HepG2 (cell line): ENCODE data around the gene TBCCD1. TPM values are rescaled to one million over a fixed set of nuclear protein-coding genes. Genes with fewer than 3 reads are reported as not detected.

Experiments
- GATAD1 ChIP-seq: IDR thresholded peaks from 2 replicates; pipeline ENCODE4 v1.6.1; 2016; ENCODE audit warnings: missing genetic modification reagents, missing compliant biosample characterization
- GATAD2A ChIP-seq: IDR thresholded peaks from 2 replicates; pipeline ENCODE4 v1.6.1; 2016
- GFI1 ChIP-seq: sonication (generic); formaldehyde crosslinking; IDR thresholded peaks from 2 replicates; pipeline ENCODE4 v1.5.0; 2020; ENCODE audit warnings: missing genetic modification reagents, mild to moderate bottlenecking, borderline replicate concordance
- HMGA1 ChIP-seq: sonication (generic); formaldehyde crosslinking; conservative IDR thresholded peaks from 2 replicates; pipeline ENCODE4 v1.4.0; 2020; ENCODE audit warnings: missing genetic modification reagents
- HNF4G ChIP-seq, 2 experiments: sonication (generic) in 1 of 2; formaldehyde crosslinking in 1 of 2; IDR thresholded peaks; 2 replicates each; pipeline versions ENCODE4 v1.4.0 to v1.6.1; 2011 to 2020; ENCODE audit warnings: borderline replicate concordance in 2 of 2, low read depth in 2 of 2, mild to moderate bottlenecking in 2 of 2, low read length in 1 of 2, missing genetic modification reagents in 1 of 2, moderate library complexity in 1 of 2
- JUNB ChIP-seq: sonication (generic); formaldehyde crosslinking; IDR thresholded peaks from 2 replicates; pipeline ENCODE4 v1.8.0; 2022; ENCODE audit warnings: missing genetic modification reagents, mild to moderate bottlenecking, borderline replicate concordance
- RARA ChIP-seq: IDR thresholded peaks from 2 replicates; pipeline ENCODE4 v1.6.1; 2016; ENCODE audit warnings: missing genetic modification reagents, missing compliant biosample characterization
- SIN3A ChIP-seq: IDR thresholded peaks from 2 replicates; pipeline ENCODE4 v1.6.1; 2011; ENCODE audit warnings: low read depth, mild to moderate bottlenecking, control low read depth, low read length, borderline replicate concordance
- SOX6 ChIP-seq, 2 experiments: fragments of 450-650 bp in 1 of 2; sonication (generic) in 1 of 2; formaldehyde crosslinking in 1 of 2; IDR thresholded peaks; 2 replicates each; pipeline versions ENCODE4 v1.4.0 to v1.6.1; 2017 to 2020; ENCODE audit warnings: antibody characterized with exemption in 1 of 2, mild to moderate bottlenecking in 1 of 2, missing genetic modification reagents in 1 of 2
- SP4 ChIP-seq: sonication (generic); formaldehyde crosslinking; IDR thresholded peaks from 2 replicates; pipeline ENCODE4 v1.8.1; 2023; ENCODE audit warnings: mild to moderate bottlenecking, missing genetic modification reagents
- TGIF2 ChIP-seq: IDR thresholded peaks from 2 replicates; pipeline ENCODE4 v1.6.1; 2016; ENCODE audit warnings: control low read depth, missing compliant biosample characterization
- ZBTB2 ChIP-seq: sonication (generic); formaldehyde crosslinking; IDR thresholded peaks from 2 replicates; pipeline ENCODE4 v1.8.0; 2022; ENCODE audit warnings: low read depth, missing genetic modification reagents
- ZFP37 ChIP-seq: sonication (generic); formaldehyde crosslinking; IDR thresholded peaks from 2 replicates; pipeline ENCODE4 v1.4.0; 2020; ENCODE audit warnings: missing genetic modification reagents, borderline replicate concordance
- ZNF704 ChIP-seq: sonication (generic); formaldehyde crosslinking; IDR thresholded peaks from 2 replicates; pipeline ENCODE4 v1.8.1; 2023; ENCODE audit warnings: mild to moderate bottlenecking, inconsistent platforms, moderate library complexity, missing genetic modification reagents, borderline replicate concordance
- polyA plus RNA-seq, 8 experiments: library from polyadenylated mRNA; depleted of rRNA in 3 of 8; stranded (reverse) in 7 of 8; unstranded in 1 of 8; fragments of >200 nt; fragmentation: Illumina TruSeq in 4 of 8; extraction: Trizol in 4 of 8; gene quantifications; 2 replicates each; pipeline versions ENCODE4 v1.2.1 to v1.2.3, GENCODE V29; 2011 to 2016; ENCODE audit warnings: low read depth in 4 of 8, missing spikeins in 1 of 8, mixed read lengths in 1 of 8; ENCODE audit not compliant: insufficient read depth in 1 of 8
- total RNA-seq, 5 experiments: library from RNA; depleted of rRNA; stranded (reverse); fragments of >200 nt; fragmentation: Illumina TruSeq; extraction: Trizol; gene quantifications; 2 replicates each; pipeline ENCODE4 v1.2.3, GENCODE V29; 2016; ENCODE audit warnings: low read depth in 1 of 5
- TF ChIP-seq, protein P1 (sequence below): sonication (generic); formaldehyde crosslinking; IDR thresholded peaks from 2 replicates; pipeline ENCODE4 v1.5.1; 2020; ENCODE audit warnings: mild to moderate bottlenecking, missing genetic modification reagents, moderate library complexity
- TF ChIP-seq, protein P2 (sequence below), 2 experiments: fragments of 450-650 bp in 1 of 2; sonication (generic) in 1 of 2; formaldehyde crosslinking; IDR thresholded peaks; 2 replicates each; pipeline versions ENCODE4 v1.5.0 to v1.8.0; 2020 to 2022; ENCODE audit warnings: mild to moderate bottlenecking in 1 of 2, missing genetic modification reagents in 1 of 2
- TF ChIP-seq, protein P3 (sequence below): sonication (generic); formaldehyde crosslinking; IDR thresholded peaks from 2 replicates; pipeline ENCODE4 v1.5.0; 2020; ENCODE audit warnings: mild to moderate bottlenecking, missing genetic modification reagents
- TF ChIP-seq, protein P4 (sequence below): sonication (generic); formaldehyde crosslinking; IDR thresholded peaks from 2 replicates; pipeline ENCODE4 v1.8.0; 2022; ENCODE audit warnings: mild to moderate bottlenecking, missing genetic modification reagents; ENCODE audit not compliant: insufficient replicate concordance

Gene TBCCD1
- total and polyA plus RNA-seq, 2 of the 13 experiments (the other 11 are each of a cell fraction or from before 2014, with no cell fraction given): 13.6 to 16.2 TPM

DNA sequence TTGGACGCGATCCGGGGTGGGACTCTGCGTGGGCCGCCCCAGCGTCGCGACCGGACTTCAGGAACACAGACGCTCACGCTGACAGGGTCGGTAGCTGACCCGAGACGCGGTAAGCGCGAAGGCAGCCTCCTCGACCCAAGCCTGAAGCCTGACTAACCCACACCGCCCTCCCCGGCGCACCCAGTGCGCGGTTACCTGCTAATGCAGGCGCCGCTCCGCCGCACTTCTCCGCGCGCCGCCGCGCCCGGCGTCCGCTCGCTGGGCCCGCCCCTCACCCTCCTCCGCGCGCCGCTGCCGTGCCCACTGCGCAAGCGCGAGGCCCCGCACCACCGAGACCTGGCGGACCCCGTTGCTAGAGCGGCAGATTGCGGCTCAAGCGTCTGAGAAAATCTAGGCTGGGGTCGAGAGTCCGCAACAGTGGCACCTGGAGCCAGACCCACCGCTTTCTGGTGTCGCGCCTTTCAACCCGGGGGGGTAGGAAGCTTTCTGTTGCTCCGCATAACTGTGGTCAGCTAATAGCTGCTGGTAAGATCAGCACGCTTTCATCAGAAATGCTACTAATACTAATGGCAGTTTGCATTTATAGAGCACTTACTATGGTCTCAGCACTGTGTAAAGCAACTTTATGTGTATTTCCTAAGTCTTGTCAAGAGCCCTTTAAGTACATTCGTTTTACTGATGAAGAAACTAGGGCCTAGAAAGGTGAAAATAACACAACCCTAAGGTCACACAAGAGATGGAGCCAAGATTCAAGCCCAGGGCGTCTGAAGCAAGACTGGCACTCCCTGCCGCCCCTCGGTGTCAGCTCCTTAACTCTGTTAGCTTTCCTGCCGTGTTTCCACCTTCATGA, at the start of gene TBCCD1 (continued):
- TF ChIP-seq, protein P1, sequence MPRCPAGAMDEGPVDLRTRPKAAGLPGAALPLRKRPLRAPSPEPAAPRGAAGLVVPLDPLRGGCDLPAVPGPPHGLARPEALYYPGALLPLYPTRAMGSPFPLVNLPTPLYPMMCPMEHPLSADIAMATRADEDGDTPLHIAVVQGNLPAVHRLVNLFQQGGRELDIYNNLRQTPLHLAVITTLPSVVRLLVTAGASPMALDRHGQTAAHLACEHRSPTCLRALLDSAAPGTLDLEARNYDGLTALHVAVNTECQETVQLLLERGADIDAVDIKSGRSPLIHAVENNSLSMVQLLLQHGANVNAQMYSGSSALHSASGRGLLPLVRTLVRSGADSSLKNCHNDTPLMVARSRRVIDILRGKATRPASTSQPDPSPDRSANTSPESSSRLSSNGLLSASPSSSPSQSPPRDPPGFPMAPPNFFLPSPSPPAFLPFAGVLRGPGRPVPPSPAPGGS (CRISPR knock-in tag): peak; percentile 67; the same call in 1 of the 2 replicates
- TF ChIP-seq GFI1 (CRISPR knock-in tag) (peak; percentile 48; the same call in 1 of the 2 replicates), ZNF704 (peak; percentile 75), ZBTB2 (no peak), HMGA1 (CRISPR knock-in tag) (no peak), GATAD1 (peak; percentile 87), JUNB (CRISPR knock-in tag) (no peak), SOX6 (IDR thresholded peaks at IDR 0.05) (no peak), SOX6 (CRISPR knock-in tag; IDR thresholded peaks at IDR 0.05) (peak; percentile 68), RARA (CRISPR knock-in tag) (no peak), ZFP37 (CRISPR knock-in tag) (0 out of 2 replicates have a peak, but pooled peaks have one; percentile 34), TGIF2 (CRISPR knock-in tag) (no peak), SP4 (CRISPR knock-in tag) (0 out of 2 replicates have a peak, but pooled peaks have one; percentile 78), HNF4G (IDR thresholded peaks at IDR 0.05; ENCODE audit: borderline replicate concordance, low read depth, low read length) (peak; percentile 78), HNF4G (CRISPR knock-in tag; IDR thresholded peaks at IDR 0.05; ENCODE audit: borderline replicate concordance, low read depth) (peak; percentile 25; the same call in 1 of the 2 replicates), SIN3A (peak; percentile 91), GATAD2A (CRISPR knock-in tag) (peak; percentile 64)
- TF ChIP-seq, protein P2, sequence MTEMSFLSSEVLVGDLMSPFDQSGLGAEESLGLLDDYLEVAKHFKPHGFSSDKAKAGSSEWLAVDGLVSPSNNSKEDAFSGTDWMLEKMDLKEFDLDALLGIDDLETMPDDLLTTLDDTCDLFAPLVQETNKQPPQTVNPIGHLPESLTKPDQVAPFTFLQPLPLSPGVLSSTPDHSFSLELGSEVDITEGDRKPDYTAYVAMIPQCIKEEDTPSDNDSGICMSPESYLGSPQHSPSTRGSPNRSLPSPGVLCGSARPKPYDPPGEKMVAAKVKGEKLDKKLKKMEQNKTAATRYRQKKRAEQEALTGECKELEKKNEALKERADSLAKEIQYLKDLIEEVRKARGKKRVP (CRISPR knock-in tag; IDR thresholded peaks at IDR 0.05): no peak
- TF ChIP-seq, protein P3, sequence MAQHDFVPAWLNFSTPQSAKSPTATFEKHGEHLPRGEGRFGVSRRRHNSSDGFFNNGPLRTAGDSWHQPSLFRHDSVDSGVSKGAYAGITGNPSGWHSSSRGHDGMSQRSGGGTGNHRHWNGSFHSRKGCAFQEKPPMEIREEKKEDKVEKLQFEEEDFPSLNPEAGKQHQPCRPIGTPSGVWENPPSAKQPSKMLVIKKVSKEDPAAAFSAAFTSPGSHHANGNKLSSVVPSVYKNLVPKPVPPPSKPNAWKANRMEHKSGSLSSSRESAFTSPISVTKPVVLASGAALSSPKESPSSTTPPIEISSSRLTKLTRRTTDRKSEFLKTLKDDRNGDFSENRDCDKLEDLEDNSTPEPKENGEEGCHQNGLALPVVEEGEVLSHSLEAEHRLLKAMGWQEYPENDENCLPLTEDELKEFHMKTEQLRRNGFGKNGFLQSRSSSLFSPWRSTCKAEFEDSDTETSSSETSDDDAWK (CRISPR knock-in tag): no peak
- TF ChIP-seq, protein P4, sequence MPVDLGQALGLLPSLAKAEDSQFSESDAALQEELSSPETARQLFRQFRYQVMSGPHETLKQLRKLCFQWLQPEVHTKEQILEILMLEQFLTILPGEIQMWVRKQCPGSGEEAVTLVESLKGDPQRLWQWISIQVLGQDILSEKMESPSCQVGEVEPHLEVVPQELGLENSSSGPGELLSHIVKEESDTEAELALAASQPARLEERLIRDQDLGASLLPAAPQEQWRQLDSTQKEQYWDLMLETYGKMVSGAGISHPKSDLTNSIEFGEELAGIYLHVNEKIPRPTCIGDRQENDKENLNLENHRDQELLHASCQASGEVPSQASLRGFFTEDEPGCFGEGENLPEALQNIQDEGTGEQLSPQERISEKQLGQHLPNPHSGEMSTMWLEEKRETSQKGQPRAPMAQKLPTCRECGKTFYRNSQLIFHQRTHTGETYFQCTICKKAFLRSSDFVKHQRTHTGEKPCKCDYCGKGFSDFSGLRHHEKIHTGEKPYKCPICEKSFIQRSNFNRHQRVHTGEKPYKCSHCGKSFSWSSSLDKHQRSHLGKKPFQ (CRISPR knock-in tag): no peak
